NCI-H510A (cell line): Measurements from ENCODE around the gene UNKL.
A peak's percentile ranks its signal among the peaks of the same experiment; 100 is the strongest.

Experiments used
- DNase-seq: peaks from one replicate; lab custom pipeline; 2025; lab: John Stamatoyannopoulos, UW

Gene UNKL

DNA sequence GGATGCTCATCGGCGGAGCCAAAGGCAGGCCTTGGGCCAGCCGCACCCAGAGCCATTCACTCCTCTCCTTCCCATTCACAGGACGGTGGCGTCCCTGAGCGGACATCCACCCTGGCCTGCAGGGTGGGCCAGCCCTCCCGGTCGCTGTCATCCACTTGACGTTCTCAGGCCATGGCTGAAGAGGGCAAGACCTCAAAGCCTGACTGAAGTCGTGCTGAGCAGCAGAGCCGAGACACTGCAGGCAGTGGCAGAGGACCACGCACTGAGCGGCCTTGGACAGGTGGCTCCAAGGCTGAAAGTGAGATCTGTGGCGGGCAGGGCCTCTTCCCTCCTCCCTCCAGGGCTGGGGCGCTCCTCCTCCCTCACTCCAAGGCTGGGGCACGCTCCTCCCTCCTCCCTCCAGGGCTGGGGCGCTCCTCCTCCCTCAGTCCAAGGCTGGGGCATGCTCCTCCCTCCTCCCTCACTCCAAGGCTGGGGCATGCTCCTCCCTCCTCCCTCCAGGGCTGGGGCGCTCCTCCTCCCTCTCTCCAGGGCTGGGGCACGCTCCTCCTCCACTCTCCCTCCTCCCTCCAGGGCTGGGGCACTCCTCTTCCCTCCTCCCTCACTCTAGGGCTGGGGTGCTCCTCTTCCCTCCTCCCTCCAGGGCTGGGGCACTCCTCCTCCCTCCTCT lies 38.6 kb downstream of the UNKL start:
- no peak for DNase-seq

DNA sequence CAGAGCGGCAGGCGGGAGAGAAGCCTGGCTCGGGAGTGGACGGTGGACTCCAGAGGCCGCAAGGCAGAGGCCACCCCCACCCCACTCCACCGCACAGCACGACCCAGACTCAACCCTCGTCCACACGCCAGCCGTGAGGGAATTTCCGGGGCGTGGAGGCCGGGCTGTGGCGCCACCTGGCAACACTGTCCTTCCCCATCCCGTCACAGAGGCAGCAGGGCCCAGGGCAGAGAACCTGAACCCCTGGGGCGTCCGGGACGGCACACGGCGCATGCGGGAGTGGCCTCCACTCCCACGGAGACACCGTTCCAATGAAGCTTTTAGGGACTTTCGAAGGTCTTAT lies 39.2 kb downstream of the UNKL start:
- DNase-seq: no peak

DNA sequence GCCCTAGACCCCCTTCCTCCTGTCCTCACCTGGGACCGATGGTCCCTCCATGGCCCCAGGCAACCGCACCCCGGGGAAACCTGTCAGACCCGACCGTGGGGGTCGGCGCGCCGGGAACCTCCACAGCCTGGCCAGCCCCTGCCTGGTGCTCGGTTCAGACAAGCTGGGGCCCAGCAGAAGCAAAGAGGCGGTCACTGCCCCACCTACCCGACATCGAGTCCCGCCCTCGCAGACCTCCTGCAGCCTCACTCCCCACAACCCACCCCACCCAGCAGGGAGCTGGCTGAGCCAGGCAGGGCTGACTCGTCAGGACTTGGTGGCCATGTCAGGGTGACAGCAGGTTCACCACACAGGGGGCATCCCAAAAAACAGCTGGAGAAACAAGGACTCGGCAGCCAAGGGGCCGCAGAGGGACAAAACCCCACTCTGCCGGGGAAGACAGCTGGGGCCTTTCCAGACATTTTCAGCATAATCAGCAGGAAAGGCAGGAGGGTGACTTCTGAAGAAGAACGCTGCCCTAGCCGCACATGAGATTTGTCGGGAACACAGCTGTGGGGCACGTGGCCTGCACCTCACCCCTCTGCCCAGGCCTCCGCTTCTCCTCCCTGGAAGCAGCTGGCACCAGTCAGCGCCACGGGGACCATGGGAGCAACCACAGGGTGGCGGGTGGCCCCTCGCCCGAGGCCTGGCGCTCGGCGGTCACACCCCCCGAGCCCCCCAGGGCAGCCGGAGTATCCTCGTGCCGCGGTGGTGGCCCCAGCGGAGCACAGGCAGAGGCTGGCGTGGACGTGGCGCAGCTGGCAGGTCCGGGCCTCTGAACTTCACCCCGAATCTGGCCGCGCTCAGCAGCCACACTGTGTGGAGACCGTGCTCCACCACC lies 39.8 kb downstream of the UNKL start:
- DNase-seq: no peak

DNA sequence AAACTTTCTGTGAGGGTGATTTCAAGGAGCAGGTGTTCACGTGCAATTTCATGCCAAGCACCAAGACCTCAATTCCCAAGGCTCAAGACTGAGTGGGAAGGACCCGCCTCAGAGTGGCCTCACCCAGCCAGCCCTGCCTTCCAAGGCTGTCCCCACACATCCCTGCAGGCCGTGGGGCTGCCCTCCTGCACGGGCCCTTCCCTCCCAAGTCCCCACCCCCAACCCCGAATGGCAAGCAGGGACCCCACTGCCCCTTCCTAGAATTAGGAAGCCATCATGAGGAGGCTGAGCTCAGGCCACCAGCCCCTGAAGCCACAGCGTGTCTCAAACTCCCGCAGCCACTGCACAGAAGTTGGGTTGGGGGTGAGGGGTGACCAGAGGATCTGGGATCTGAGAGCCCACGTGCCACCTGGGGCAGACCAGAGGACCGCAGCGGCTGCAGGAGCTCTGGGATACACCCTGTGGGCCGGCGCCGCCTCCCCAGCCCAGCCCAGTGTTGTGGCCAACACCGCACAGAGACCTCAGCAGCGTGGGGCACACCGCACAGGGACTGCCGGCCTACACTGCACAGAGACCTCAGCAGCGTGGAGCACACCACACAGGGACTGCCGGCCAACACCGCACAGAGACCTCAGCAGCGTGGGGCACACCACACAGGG lies 42.1 kb downstream of the UNKL start:
- no peak for DNase-seq

DNA sequence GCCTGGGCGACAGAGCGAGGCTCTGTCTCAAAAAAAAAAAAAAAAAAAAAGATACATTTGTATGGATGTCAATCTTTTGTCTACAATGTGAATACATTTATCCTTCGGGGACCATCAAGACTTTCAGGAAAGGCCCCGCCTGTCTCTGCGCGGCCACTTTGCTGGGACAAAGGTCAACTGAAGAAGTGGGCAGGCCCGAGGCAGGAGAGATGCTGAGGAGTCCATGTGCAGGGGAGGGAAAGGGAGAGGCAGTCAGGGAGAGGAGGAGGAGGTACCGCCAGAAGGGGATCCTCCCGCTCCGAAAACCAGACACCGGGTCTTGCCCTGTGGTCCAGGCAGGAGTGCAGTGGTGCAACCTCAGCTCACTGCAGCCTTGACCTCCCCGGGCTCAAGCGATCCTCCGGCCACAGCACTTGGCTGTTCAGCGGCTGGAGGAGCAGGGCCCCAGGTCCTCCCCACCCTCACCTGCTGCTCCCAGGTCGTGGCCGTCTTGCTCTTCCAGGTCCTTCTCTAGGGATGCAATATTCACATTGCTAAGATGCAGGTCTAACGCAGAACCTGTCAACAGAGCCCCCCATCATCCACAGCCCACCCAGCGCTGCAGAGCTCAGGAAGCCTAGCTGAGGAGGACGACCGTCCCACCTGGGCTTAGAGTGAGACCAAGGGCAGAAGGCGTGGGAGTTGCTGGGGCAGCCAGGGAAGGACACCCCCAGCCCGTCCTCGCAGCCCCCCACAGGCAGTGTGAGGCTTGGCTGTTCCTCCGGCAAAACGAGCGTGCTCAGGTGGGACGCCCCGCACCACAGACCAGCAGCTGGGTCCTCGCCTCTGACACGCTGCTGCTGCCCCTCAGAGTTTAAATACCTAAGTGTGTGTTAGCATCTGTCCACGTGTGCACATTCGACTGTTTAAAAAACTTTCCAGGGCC lies 43.2 kb downstream of the UNKL start:
- no peak for DNase-seq

DNA sequence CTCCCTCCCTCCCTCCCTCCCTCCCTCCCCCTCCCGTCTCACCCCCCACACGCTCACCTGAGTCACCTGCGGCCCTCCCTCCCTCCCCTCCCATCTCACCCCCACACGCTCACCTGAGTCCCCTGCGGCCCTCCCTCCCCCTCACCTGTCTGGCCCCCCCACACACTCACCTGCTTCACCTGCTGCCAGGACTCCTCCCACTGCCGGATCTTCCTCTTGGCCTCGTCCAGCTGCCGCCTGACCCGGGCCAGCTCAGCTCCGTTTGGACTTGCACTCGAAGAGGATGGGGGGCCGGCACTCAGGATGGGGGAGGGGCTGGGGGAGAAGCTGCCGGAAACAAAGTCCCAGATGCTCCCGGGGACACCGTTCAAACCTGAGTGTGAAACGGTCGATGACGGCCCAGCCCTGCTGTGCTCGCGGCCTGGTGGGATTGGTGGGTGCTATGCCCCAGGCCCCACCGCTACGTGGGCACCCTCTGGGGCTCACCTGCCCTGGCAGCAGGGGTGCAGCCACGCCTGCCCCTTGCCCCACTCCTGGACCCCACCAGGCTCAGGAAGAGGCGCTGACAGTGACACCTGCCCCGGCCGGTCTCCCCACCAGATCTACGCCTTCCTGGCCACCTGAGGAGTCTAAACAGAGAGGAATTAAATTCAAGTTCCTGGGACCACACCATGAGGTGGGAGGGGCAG lies 46.9 kb downstream of the UNKL start:
- peak; percentile 90 for DNase-seq

DNA sequence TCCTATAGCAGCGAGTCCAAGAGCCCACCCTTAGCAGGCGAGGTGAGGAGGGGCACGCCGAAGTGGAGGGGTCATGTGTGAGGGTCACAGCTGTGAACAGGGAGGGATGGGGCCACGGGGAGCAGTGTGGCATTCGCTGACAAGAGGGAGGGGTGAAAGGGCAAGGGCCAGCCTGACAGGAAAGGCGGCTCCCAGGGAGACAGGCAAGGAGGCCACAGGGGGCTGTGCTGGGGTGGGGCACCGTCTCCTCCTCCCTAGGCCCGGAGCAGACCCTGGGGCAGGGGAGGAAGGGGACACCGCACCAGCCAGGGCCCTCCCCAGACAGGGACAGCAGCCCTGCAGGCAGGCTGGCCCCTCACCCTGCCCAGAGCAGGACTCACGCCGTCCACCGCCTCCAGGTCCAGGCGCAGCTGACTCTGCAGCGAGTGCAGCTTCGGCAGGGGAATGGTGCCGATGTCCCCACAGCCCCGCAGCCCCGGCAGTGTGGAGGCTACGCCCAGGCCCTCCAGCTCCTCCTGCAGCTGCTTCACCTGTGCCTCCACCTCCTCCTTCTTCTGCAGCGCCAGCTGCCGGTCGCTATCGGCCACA lies 47.7 kb downstream of the UNKL start:
- peak; percentile 54 for DNase-seq

DNA sequence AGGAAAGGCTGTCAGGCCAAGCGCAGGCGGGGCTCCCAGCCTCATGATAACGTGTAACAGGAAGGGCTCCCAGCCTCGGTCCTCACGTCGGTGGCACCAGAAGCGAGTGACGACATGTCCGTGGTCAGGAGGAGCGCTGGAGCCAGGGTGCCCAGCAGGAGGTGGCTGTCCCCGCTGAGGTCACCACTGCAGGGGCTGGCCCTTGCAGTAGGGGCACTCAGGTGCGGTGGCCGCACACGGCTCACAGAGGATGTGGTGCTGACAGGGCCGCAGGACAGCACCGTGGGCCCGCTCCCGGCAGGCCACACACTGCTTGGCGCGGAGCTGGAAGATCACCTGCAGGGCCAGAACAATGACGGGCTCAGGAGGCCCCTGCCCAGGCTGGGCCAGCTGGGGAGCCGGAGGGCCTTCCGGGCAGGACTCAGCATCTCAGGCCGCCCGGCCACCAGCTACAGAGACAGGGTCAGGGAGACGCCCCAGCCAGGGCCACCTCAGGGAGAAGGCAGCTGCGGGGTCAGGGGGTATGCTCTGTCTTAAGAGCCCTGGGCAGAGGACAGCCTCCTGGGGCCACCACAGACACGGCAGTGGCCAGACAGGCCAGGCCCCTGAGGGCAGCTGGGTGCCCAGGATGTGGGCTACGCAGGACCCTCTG lies 48.3 kb downstream of the UNKL start:
- no peak for DNase-seq

DNA sequence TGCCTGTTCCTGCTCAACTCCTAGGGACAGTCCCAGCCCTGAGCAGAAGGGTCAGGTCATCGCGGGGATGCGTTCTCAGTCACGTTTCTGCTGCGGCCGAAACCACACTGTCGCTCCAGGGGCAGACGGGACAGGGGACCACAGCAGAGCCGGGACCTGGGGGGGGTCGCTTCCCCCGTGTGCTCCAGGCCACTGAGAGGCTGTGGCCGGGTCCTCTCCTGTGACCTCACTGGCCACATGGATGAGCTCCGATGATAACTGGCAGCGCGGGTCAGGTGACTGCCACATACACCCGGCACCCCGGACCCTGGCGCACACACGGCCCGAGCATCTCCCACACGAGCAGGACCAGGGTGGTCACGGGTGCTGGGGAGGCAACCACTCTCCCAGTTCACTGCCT lies 50.0 kb downstream of the UNKL start:
- no peak for DNase-seq

DNA sequence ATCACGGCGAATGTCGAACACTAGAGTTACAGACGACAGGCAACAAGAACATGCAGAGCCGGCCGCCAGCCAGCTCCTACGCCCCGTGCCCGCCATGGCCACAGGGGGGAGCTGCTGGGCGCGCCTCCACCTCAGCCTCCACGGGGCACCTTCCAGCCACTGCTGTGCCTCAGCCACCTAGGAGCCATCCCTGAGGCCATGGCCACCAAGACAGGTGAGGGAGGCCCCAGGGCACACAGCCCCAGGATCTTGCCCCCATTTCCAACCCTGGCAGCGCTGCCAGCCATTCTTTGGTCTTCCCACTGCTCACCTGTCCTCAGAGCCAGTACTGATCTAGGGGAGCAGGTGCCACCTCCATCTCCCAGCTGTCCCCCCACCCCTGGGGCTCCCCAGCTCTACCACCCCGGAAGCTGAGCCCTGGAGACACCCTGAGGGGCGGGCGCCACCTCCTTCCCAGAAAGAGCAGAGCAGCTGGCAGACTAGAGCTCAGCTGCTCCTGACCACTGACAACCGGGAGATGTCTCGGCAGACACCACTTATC lies 50.9 kb downstream of the UNKL start:
- no peak for DNase-seq

DNA sequence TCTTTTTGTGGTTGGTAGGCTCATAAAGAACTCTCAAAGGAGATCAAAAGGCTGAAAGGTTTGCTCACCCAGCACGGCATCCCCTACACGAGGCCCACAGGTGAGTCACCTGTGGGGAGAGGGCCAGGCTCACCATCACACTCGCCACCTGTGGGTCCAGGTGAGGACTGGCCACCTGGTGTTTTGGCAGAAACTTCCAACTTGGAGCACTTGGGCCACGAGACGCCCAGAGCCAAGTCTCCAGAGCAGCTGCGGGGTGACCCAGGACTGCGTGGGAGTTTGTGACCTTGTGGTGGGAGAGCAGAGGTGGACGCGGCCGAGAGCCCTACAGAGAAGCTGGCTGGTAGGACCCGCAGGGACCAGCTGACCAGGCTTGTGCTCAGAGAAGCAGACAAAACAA lies 51.7 kb downstream of the UNKL start:
- no peak for DNase-seq

DNA sequence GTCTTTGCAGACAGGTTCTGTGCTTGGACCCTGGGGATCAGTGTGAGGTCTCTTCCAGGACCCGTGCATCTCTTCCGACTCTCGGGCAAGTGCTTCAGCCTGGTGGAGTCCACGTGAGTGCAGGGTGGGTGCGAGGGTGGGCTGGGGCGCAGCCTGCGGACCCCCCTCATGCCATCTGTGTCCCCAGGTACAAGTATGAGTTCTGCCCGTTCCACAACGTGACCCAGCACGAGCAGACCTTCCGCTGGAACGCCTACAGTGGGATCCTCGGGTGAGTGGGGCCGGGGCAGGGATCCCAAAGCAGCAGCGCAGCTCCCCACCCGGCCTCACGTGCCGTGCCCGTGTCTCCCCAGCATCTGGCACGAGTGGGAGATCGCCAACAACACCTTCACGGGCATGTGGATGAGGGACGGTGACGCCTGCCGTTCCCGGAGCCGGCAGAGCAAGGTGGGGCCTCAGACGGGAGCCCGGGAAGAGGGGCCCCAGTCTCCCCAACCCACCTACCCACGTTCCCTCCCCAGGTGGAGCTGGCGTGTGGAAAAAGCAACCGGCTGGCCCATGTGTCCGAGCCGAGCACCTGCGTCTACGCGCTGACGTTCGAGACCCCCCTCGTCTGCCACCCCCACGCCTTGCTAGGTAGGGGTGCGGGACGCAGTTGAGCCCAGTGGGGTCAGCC lies 52.7 kb downstream of the UNKL start:
- DNase-seq: no peak

DNA sequence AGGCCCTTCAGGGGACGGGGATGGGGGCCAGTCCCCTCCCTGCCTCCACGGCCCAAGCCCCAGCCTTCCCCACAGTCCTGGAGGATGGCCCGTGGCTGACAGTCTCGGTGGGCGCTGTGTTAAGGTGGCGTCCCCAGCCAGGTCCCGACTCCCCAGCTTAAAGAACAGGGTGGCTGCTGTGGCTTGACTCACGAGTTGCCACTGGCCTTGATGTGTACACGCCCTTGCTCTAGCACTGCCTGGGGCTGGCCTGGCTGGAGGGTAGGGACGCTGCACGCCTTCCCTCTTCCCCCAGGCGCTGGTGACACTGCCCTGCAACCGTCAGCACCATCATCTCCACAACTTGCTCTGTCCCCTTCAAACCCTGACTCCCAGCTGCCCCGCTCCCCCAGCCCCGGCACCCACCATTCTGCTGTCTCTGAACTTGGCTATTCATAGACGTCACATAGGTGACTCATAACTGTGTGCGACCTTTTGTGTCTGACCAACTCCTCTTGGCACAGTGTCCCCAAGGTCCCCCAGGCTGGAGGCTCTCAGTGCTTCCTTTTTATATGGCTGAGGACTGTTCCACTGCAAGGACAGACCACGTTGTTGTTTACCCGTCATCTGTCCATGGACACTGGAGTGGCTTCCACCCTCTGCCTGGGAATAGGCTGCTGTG lies 56.5 kb downstream of the UNKL start:
- DNase-seq: no peak

DNA sequence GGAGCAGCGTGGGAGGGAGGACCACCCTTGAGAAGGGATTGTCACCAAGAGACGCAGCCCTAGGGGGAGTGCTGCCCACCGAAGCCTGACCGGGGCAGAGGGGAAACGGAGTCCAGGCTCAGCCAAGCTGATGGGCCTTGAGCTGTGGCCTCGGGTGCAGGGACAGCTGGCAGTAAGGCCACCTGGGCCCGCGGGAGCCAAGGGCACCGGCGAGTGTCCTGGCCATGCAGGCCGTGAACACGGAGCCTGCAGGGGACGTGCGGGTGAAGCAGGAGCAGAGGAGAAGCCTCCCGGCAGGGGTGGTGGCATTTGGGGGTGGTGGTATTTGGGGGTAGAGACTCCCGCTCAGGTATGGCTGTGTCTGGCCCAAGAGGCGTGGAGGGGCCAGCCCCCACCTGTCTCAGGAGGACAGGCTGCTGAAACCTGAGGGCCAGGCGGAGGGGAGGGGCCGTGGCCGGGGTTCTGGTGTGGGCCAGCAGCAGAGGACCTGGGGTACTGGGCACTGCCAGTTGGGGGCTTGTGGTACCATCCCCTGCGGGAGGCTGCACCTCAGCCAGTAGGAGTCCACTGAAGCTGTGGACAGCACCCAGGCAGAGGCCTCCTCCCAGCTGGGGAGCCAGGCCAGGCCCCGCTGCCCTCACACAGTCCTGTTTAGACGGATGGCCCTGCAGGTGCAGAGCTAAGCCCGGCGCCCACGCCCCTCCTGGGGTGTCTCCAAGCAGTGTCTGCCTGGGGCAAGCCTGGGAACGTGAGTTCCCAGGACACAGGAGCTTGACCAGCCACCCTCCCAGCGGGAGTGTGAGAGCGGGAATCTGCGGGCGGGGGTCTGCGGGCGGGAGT lies 58.2 kb downstream of the UNKL start:
- no peak for DNase-seq

DNA sequence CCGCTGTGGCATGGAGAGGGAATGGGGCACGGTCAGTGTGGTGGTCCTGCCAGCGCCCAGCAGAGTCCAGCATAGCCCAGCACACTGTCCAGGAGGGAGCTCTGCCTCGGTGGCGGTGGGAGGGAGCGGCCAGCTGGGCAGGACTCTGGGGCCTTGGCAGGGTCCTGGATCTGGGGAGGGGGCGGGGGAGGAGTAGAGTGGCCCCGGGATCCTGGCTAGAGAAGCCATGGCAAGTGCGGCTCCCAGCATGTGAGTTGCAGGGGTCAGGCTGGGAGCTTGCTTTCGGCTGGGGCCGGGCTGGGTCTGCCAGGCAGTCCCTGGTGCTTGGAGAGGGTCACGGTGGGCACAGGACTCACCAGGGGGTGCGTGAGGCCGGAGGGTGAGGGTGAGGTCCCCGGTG lies 58.9 kb downstream of the UNKL start:
- DNase-seq: no peak

DNA sequence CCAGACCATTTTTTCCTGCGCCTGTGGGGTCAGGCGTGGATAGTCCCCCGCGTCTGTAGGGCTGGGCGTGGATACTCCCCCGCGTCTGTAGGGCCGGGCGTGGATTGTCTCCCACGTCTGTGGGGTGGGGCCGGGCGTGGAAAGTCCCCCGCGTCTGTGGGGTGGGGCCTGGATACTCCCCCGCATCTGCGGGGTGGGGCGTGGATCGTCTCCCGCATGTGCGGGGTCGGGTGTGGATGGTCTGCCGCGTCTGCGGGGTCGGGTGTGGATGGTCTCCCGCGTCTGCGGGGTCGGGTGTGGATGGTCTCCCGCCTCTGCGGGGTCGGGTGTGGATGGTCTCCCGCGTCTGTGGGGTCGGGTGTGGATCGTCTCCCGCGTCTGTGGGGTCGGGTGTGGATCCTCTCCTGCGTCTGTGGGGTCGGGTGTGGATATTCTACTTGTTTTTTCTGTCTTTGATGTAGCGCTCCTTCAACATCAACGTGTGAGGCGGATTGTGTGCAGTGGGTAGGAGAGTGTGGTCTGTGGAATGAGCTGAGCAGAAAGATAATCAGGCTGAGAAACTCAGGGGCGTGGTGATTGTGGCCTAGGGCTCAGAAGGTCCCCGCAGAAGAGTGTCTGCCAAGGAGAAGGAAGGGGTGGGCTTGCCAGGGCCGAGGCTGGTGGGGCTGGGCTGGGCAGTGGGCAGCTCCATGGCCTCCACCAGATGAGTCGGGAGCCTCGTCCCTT lies 59.5 kb downstream of the UNKL start:
- DNase-seq: no peak

DNA sequence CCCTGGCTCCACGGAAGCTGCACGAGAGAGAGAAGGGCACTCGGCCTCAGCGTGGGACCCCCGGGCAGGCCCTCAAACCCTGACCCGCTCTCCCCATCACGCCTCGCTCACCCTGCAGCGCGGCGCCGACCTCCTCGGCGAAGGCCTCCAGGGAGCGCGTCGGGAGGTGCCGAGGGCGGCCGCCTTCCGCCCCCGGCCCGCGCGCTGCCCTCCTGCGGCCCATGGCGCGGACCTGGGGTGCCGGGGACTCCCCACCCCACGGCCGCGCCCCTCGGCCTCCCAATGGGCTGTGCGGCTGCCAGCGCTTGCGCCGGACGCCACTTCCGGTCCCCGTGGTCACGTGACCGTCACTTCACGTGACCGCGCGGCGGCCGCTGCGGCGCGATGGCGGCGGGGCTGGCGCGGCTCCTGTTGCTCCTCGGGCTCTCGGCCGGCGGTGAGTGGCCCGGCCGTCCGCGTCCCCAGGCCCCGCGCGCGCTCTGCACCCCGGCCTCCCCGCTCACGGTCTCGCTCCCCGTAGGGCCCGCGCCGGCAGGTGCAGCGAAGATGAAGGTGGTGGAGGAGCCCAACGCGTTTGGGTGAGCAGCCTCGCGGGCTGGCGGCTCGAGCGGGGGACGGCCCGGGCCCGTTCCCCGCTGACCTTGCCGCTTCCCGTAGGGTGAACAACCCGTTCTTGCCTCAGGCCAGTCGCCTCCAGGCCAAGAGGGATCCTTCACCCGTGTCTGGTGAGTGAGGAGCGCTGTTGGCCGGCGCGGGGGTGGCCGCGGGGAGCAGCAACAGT lies 62.7 kb downstream of the UNKL start, which contains the start of the genes GNPTG and TSR3:
Gene GNPTG (plus strand): TSS at position 350 of the 781 bp plus-strand sequence. CDS start 35 bp downstream, at position 385.
Gene TSR3 (minus strand): TSS at position 297 of the 781 bp plus-strand sequence. CDS start 74 bp downstream, at position 223.
- DNase-seq: no peak
